NCI-H460 (cell line): ENCODE results near the gene BPIFA2. TPM values are rescaled to one million over a fixed set of nuclear protein-coding genes. Genes with fewer than 3 reads are reported as not detected.
"Not testable (repeated sequence)": the region's sequence is repeated elsewhere in the genome, so short reads cannot be mapped to it uniquely, and the experiment has no call there.

Source experiments
- DNase-seq: peaks from one replicate; pipeline ENCODE4 v3.0.0-alpha.2; 2016; ENCODE audit warnings: low read depth; ENCODE audit errors: extremely low read depth
- total RNA-seq: library from RNA; depleted of rRNA; stranded (reverse); fragments of >200 nt; shearing (Covaris generic); gene quantifications from 2 replicates; pipeline ENCODE4 v1.2.3, GENCODE V29; 2014

BPIFA2 gene
- total RNA-seq, 1 experiment from 2014 or later, result not detected

DNA sequence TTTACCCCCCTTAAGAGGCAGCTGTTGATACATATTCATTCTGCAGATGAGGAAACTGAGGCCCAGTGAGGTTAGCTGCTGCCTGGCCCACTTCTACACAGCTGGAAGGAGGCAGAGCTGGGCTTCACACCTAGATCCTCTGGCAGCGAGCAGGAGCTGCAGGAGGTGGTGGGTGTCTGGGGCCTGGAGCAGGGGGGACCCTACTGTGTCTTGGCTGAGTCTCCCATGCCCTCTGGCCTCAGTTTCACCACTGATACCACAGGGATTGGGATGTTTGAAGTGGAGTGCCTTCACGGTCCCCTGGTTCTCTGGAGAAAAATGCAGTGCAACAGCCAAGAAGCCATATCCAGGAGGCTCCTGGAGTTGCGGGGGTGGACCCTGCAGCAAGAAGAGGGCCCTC is 8.2 kb upstream of the BPIFA2 start:
- DNase-seq, result no peak

DNA sequence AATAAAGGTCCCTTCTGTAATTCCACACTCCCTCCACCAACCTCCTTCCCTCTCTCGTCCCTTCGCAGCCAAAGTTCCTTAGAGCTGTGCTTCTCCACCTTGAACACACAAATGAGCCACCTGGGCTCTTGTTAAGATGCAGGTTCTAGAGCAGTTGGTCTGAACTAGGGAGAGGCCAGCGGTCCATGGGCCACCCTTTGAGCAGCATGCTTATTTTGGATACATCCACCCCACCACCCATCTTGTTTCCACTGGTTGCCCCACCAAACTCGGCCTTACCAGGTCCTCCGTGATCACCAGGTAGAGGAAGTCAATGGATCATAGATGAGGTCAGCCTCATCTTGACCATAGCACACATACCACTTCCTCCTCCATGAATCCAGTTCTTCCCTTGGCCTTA is 7.3 kb upstream of the BPIFA2 start:
- DNase-seq, result no peak

DNA sequence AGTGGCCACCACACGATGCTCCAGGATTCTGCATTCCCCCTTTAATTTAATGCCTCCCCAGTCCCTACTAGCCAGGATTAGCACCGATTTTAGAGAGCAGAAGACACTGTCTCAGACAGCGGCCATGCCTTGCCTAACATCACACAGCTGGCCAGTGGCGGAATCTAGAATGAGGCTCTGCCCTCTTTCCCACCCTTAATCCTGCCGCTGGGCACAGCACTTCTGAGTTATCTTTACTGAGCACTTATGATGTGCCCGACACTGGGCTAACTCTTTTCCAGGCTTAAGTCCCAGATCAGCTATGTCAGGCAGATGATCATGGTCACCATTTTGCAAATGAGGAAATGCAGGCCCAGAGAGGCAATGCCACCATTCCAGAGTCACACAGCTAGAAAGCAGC is 5.6 kb upstream of the BPIFA2 start:
- no peak for DNase-seq

DNA sequence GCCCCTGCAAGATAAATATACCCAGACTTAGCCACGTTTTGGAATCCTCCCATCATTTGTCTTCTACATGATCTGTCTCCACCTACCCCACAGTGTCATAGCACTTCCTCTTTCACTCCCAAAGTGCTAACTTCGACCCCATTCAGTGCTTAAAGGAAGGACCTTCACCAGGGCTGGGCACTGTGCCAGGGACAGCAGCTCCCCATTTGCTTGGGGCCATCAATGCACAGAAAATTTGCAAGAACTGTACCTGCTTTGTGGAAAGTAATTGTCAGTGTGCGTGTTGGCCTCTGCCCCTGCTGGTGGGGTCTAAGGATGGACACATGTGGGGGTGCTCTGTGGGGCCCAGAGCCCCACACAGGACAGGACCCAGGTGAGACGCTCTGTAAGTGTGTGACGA is 5.2 kb upstream of the BPIFA2 start:
- no peak for DNase-seq

DNA sequence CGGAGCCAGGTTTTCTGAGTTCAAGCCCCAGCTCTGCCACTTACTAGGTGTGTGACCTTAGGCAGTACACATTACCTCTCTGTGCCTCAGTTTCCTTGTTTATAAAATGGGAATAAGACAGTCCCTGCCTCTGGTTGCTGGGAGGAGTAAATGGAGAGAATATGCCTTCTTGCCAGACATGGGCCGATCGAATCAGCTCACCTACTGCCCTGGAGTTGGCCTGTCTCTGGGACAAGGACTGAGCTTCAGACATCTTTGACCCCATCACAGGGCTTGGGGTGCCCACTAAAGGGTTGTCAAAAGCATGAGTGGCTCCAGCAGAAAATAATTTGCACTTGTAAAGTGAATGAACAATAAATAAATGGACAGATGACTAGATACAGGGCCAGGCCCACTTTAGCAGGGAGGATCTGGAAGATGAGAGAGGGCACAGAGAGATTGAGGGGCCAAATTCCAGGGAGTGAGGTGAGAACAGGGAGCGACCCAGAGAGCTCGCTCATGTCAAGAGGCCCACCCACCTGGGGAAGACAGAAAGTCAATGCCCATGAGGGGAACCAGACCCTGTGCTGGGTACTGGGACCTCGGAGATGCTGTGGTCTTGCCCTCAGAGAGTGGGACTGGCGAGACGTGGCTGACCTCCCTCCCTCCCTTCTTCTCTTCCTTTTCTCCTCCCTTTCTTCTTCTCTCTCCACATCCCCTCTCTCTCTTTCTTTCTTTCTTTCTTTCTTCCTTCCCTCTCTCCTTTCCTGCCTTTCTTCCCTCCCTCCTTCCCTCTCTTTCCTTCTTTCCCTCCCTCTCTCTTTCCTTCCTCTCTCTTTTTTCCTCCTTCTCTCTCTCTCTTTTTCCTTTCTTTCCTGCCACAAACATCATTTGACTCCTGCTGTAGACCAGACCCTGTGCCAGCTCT is 3.9 kb upstream of the BPIFA2 start:
- DNase-seq, result no peak

DNA sequence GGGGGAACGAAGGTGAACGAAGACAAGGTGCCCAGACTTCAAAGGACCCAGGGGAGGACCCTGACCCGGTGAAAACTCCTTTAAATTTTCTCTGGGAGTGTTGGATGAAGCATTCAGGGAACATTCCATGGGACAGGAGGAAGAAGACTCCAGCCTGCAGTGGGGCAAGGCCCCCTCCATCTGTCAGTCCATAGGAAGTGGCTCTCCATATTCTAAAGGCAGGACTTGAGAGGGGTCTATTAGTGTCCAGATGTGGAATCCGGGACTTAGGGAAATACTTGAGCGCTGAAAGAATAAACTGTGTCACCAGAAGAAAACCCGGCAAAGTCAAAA is 3.2 kb upstream of the BPIFA2 start:
- DNase-seq, result no peak

DNA sequence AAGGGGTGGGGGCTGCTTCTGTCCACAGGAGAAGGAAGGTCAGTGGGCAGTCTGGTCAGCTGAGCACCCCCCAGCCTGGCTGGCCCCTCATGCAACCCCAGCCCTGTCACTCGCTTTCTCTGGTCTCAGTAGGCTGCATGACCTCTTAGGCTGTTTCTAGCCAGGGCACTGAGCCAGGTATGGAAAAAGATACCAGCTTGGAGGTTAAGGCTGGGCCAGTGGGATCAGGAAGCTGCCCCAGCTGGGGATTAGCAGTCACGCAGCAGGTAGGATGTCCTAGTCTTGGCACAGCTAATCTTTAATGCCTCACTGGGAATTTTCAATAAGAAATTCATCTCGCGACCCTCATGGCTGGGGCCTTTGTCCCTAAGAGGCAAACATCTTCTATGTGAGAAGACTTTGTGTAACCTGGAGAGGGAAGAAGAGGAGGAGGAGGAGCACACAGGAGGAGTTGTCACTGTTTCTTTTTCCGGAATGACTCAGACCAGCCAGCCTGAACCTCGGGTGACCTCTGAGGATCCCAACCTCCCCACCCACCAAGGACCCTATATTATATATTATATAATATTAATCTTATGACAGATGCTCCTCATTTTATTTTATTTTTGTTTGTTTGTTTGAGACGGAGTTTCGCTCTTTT is 2.4 kb upstream of the BPIFA2 start:
- DNase-seq, result no peak

DNA sequence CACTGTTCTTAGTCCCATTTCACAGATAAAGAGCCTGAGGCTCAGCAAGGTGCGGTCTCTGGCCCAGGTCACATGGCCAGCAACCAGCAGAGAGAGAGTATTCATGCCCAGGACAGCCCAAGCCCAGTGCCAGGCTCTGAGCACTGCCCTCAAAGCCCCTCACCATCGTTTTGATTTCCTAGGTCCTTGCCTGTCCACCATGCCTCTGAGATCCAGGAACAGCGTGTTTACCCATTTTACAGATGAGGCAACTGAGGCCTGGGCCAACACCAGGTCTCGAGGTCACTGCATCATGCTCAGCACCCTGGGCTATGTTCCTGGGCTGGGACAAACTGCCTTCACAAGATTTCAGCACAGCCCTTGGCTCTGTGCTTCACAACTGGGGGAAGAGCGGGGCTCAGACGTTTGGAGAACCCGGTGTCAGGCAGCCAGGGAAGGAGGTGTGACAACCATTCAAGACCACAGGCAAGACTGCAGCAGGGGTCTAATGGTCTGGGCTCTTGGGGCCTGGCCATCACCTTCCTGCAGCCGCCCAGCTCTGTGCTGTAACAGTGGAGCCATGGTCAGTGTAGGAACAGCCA is 1.3 kb upstream of the BPIFA2 start:
- DNase-seq, result no peak

DNA sequence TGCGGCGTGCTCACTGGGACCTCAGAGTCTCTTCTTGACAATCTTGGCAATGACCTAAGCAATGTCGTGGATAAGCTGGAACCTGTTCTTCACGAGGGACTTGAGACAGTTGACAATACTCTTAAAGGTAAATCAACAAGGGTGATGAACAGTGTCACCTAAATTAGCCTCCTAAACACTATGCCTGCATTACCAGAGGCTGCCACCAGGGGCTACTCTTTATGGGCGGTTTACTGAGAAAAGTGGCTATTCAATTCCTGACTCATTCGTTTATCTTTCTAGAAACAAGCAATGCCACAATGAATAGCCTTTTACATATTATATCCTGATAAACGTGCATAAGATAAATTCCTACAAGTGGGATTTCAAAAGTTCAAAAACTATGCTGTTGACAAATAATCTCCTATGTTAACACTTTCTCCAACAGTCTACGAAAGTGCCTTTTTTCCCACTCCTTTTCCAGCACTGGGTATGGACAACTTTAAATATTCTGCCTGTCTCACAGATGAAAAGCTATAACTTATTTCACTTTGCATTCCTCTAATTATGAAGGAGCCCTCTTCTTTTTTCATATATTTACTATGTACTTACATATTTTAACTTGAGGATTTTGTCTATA is 1.3 kb downstream of the BPIFA2 start:
- no peak for DNase-seq

DNA sequence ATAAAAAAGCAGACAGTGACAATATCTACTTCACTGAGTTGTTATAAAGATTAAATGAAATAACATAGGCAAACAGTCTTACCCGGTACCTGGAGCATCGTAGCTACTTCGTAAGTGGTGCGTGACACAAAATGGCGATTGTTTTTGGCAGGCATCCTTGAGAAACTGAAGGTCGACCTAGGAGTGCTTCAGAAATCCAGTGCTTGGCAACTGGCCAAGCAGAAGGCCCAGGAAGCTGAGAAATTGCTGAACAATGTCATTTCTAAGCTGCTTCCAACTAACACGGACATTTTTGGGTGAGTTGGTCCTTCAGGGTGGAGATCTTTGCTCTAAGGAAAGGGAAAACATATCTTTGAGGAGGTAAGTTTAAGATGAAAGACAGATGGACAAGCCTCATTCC is 4.8 kb downstream of the BPIFA2 start:
- no peak for DNase-seq

DNA sequence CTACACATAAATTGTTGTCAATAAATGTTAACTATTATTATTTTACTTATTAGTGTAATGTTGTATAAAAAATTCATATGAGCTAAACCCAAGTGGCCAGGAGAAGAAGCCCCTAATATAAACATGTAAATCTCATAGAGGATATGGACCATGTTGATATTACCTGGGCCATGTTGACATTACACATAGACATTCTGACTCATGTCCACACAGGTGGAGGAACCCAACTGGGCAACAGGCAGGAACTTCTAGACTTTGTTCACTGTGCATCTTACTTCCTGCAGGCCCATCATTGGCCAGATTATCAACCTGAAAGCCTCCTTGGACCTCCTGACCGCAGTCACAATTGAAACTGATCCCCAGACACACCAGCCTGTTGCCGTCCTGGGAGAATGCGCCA is 7.2 kb downstream of the BPIFA2 start:
- DNase-seq, result no peak

DNA sequence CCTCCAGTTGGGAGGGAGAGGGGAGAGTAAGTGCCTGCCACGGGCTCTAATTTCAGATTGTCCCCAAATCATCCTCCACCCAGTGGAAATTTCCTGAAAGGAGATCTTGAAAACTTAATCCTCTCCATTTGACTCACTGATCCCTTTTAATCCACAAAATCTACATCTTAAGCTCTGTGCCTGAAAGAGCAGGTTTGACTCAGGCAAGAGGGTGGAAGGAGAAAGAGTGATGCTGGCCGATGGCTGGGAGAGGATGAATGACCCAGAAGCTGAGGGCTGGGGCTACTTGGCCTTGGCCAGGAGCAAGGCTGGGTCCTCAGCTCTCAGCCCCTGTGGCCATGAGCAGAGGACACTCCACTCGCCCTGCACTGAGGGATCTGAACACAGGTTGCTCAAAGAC is 8.1 kb downstream of the BPIFA2 start:
- no peak for DNase-seq

DNA sequence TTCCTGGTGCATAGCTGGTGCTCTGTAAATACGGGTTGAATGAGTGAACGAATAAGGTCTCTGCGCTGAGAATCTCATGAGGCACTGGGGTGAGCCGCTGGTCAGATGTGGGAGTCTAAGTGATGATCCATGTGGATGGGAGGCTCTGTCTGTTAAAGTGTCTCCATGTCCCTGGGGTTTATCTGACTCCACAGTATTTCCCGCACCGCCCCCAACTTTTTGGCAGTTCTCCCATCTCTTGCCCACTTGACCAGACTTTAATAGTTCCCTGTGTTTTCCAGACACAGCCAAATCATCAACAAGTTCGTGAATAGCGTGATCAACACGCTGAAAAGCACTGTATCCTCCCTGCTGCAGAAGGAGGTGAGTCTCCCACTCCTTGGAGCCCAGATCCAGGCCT is 9.9 kb downstream of the BPIFA2 start:
- DNase-seq, result no peak

DNA sequence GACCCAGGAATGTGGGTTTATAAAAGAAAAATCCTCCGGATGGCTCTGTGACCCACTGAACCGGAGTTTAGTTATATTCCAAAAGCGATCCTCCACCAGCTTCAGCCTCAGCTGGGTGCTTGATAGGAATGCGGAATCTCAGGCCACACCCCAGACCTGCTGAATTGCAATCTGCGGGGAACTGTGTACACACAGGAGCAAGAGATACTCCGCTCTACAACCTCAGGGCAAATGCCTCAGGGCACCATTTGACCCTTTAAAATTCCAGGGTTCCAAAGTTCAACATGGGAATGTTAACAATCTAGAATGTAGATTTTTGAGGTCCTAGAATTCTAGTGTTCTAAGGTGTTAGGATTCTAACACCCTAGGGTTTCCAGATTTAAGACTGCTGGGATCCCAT is 10.8 kb downstream of the BPIFA2 start:
- no peak for DNase-seq

DNA sequence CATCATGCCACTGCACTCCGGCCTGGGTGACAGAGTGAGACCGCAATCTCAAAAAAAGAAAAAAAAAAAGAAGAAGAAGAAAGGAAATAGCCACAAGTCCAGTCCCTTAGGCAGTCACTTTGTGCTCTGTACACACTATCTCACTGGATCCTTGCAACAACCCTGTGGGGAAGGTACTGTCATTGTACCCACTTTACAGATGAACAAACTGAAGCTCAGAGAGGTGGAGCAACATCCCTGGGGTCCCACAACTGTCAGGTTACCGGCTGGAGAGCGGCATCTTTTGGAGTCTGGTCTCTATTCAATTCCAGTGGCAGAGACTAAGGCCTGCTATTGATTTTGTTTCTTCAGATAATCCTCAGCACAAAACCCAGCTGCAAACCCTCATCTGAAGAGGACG is 12.2 kb downstream of the BPIFA2 start:
- DNase-seq, result no peak

DNA sequence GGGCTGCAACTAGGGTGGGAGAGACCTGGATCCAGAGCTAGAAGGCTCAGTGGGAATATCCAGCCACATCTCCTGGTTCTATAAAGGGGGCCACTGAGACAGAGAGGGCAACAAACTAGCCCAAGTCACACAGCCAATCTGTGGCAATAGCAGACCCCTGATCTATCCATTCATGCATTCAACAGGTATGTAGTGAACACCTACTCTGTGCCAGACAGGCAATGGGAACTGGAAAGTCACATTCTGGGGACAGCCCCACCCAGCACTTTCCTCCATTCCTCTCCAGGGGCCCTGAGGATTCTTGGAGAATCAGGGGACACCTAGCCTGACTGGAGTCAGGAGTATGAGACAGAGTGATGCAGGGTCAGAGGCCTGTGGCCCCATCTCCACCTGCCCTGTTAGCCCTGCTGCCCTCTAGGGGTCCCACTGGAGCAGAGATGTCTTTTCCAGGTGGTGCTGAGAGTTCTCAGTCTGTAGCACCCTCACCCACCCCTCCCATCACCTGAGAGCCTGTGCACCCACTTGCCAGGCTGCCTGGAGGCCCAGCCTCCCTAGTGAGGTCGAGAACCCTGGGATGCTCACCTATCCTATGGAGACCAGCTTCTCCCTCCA is 13.6 kb downstream of the BPIFA2 start:
- DNase-seq, result no peak

DNA sequence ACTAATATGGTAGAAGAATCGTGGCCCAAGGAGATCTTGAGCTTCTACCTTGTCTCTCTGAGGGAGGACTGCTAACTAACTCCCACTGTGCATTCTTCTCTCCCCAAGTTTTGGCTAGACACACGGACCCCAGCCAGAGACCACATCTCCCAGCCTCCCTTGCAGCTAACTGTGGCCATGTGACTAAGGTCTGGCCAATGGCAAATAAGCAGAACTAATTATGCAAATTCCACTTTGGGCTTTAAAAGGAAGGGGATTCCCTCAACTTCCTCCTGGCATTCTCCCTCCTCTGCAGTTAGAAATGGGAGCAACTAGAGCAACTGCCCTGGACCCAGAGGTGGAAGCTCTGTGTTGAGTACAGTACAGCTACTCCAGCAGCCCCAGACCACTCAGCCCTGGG is 15.4 kb downstream of the BPIFA2 start:
- DNase-seq, result no peak

DNA sequence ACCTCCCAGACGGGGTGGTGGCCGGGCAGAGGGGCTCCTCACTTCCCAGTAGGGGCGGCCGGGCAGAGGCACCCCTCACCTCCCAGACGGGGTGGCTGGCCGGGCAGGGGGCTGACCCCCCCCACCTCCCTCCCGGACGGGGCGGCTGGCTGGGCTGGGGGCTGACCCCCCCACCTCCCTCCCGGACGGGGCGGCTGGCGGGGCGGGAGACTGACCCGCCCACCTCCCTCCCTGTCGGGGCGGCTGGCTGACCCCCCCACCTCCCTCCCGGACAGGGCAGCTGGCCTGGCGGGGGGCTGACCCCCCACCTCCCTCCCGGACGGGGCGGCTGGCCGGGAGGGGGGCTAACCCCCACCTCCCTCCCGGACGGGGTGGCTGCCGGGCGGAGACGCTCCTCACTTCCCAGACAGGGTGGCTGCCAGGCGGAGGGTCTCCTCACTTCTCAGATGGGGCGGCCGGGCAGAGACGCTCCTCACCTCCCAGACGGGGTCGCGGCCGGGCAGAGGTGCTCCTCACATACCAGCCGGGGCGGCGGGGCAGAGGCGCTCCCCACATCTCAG is 17.2 kb downstream of the BPIFA2 start:
- DNase-seq, result not testable (repeated sequence)

DNA sequence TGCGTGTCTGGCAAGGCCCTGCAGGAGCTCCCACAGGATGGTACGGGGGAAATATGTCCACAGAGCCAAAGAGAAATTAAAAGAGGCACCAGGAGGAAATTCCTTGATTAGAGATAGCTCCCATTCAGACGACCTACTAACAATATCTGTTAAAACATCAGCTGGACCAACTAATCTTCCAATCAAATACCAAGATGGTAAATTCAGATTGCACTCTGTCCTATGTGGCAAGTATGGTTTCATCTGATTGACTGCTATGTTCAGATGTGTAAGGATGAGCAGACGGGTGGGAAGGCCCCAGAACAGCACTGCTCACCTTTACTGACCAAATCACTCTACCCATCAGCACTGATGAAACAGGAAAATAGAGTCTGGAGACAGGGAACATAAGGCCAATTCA is 19.5 kb downstream of the BPIFA2 start:
- DNase-seq, result no peak

DNA sequence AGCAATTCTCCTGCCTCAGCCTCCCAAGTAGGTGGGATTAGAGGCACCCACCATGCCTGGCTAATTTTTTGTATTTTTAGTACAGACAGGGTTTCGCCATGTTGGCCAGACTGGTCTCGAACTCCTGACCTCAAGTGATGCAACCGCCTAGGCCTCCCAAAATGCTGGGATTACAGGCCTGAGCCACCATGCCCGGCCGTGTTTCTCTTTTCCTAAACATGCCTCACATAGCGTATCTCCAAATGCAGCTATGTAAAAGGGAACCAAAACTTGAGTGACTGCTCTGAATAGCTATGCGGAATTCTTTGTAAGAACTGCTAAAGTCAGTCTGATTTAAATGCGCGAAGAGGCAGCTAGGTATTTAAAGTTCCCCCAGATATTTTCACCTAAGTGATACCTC is 20.5 kb downstream of the BPIFA2 start:
- no peak for DNase-seq

DNA sequence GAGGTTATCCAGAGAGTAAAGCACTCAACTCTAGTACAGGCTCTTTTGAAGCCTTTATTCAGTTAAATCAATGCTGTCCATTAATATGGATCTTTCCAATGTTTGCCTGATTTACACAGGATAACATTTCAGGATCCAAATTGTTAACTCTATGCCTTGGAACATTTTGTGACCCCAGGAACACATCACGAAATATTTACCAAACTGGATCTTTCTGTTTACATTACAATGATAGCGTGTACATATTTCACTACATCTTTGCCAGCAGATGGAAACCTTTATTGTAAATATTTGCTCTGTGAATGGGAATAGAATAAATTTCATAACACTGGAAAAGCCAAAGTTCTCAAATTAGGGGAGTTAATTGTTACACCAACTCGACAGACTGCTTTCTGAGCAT is 23.5 kb downstream of the BPIFA2 start:
- DNase-seq, result no peak
